HG02870 (cell line): ENCODE measurements around the gene SCML1.

Experiments
- ATAC-seq: cut with Tn5 transposase; IDR thresholded peaks from one replicate; pipeline ENCODE4 v1.9.1; 2021; ENCODE audit warnings: mild to moderate bottlenecking, moderate library complexity; ENCODE audit not compliant: unreplicated experiment

The SCML1 gene

DNA sequence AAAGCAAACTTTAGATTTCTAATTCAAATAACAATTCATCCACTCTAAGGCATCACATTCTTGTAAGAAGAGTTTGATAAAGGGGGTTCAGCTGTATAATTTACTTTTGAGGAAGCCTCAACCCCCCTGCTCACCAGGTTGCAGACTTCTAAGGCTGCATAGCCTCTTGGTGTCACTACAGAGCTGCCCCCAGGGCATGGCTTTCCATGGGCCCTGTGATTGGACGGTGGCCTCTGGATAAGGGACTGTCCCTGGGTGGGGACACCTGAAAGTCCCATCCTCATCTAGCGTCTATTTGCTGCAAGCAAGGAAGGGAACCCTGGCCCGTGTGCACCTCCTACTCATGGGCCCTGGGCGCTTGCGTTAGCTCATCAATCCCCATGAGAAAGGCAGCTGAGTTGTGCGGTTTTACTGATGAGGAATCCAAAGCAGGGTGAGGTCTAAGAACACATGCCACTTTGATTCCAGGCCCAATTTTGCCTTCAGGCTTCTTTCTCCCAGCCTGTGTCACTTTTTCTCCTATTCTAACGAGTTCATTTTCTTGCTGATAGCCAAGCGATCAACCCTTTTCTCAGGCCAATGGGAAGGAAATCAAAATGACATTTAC is 51.8 kb downstream of the SCML1 start:
- no peak for ATAC-seq

DNA sequence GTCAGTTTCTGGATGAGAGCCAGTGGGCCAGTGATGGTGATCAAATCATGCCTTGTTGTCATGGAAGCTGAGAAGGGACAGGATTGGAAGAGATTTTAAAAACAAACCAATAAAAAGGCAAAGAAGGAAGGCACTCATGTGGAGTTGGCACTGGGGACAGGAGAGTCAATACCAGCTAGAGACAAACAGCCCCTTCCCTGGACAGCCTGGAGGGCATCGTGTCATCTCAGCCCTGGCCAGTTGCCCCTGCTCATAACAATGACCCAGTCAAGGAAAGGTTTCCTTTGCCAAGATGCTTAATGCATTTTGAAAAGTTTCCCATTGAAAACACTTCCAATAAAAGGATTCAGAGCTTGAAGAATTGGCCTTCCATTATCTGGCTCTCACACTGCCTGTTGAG is 55.5 kb downstream of the SCML1 start:
- ATAC-seq, result no peak

DNA sequence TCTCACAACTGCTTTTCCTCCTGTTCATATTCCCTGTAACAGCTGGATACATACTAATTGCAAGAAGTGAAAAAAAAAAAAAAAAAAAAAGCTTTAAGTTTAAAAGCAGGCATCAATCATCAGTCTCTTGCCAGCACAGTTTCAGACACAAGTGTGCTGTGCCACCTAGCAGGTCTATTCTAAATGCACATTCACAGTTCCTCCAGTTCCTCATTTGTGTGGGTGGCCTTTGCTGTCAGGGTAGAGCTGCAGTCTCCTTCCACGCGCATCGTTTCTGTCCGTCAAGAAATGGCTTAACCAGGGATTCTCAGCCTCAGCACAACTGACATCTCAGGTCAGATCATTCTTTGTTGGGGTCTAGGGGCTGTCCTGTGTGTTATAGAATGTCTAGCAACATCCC is 61.6 kb downstream of the SCML1 start:
- no peak for ATAC-seq

DNA sequence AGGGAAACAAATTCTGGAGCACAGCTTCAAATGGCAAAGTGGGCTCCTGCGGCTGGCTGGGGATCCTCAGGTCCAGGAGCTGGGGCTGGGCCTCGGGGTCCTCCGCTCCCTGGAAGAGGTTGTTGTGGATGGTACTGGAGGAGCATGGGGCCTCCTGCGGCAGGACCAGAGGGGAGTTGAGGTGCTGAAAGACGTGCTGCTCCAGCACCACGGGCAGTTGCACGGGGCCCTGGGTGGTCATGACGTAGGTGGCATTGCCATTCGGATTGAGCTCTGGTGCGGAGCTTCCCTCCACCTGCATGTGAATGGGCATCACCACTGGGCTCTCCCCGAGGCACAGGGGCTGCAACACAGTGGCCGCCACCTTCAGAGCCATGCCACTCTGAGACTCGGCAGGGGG is 64.1 kb downstream of the SCML1 start:
- ATAC-seq, result no peak

DNA sequence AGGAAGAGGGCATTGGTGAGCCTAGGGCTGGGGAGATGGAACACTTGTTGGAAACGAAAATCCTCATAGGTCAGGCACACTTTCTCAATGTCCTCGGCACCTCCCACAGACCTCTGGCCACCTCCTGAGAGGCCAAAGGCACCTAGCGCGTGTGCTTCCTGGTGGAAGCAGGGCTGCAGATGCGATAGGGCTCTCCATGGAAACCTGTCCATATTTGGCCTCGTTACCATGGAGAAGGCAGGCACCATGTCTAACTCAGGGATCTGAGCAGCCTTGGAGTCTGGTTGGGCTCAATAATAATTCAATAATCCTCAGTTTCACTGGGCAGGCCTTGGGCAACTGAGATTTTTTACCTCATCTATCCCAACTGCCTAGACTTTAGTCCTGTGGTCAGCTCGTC is 65.5 kb downstream of the SCML1 start:
- ATAC-seq, result no peak

DNA sequence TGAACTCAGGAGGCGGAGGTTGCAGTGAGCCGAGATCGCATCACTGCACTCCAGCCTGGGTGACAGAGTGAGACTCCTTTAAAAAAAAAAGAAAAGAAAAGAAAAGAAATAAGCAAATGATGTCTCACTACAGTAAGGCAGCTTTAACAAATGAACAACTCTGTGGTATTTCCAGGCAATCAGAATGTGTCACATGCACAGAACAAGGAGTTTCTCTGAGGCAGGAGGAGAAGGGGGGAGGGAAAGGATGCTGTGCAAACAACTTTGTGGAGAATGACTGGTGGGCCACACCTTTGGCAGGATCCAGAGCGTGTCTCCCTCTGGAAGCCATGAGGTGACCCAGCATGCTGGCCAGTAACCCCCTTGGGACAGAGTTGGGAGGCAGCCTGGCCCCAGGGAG is 66.2 kb downstream of the SCML1 start:
- ATAC-seq, result no peak
